Measurements from ENCODE around the gene SELE.
A peak's percentile ranks its signal among the peaks of the same experiment; 100 is the strongest.
"Not testable (repeated sequence)": the region's sequence is repeated elsewhere in the genome, so short reads cannot be mapped to it uniquely, and the experiment has no call there.

SELE gene

GRCh38 chr1:169722779-169723178 lies 11.1 kb downstream of the SELE start:
- DNase-seq = no peak

- not testable (repeated sequence) for DNase-seq
Measured at GRCh38 chr1:169715100-169715499, 18.8 kb downstream of the SELE start.

- not testable (repeated sequence) for DNase-seq
Measured at GRCh38 chr1:169713090-169713489, 20.8 kb downstream of the SELE start.

DNA sequence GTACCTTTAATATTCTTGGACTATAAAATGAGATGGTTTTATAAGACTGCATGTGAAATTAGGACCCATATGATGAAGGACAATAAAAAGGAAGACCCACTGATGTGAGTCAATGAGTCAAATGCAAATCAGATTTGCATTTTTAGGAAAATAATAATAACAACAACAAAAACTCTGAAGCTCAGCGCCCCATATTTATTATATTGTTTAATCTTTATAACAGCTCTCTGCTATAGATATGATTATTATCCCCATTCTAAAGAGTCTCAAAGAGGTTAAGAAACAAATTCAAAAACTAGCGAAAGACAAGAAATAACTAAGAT lies 21.6 kb downstream of the SELE start:
- no peak for DNase-seq

GRCh38 chr1:169711469-169712308 lies 22.2 kb downstream of the SELE start, which contains the start of gene SELL:
Gene SELL, minus strand, starts transcription at chr1:169711620. Its CDS starts 122 bp downstream, at chr1:169711498.
- DNase-seq = peak; percentile 59

GRCh38 chr1:169708647-169709046 lies 25.2 kb downstream of the SELE start:
- DNase-seq = no peak

DNA sequence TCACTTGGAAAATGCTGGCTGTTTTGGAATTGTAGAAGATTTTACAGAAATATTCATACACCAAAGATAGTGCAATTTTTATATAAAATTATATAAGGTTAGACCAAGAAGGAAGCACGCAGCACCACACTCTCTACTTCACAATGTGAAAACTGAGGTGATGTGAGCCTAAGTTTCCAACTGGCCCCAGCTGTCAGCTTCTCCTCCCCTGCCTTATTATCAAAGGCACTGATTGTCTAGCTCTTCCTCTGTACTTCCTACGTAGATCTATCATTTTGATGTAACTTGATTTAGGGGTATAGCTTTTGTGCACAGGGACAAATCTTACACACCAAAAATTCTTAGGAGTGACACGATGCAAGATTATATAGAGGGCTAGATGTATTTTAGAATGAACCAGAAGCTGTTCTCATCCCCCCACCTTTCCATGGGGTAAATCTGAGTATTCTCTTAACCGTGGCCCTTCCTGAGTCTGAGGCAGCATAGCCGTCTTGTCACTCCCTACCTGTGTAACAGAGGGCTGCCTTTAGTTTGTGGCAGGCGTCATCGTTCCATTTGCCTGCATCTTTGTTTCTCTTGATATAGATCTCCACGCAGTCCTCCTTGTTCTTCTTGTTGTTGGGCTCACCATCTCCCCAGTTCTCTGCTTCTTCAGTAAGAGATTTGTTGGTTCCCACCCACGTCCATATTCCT lies 25.8 kb downstream of the SELE start:
- DNase-seq = no peak

GRCh38 chr1:169704797-169705196 lies 29.1 kb downstream of the SELE start:
- DNase-seq = no peak

DNA sequence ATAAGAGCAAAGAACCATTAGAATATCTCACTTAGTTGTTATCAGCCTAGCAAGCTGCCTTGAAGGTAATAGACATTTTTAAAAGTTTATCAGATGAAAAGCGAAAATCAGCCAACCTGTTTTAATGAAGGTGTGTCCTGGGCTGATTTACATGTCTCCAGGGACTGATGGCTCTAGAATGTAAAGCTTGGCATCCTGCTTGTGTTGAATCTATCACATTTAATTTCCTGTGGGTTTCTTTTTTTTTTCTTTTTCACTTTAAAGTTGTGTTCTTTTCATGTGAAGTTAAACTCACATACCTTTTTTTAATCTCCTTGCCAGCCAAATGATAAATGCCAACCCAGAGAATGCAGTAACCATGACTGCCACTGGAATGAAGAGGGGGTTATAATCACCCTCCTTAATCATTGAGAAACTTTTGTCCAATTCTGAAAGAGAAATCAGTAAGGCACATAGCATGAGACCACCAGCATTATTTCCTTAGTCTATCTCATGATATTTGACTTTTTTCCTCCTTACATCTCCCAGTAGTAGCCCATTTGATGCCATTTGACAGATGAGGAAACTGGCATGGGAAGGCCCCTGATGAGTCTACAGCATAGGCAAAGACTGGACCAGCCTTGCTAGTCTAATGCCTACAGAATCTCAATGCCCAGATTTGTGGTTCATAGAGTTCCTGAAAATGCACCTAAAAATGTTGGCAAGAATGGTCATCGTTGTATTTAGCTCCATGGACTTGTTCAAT lies 32.4 kb downstream of the SELE start:
- no peak for DNase-seq

DNA sequence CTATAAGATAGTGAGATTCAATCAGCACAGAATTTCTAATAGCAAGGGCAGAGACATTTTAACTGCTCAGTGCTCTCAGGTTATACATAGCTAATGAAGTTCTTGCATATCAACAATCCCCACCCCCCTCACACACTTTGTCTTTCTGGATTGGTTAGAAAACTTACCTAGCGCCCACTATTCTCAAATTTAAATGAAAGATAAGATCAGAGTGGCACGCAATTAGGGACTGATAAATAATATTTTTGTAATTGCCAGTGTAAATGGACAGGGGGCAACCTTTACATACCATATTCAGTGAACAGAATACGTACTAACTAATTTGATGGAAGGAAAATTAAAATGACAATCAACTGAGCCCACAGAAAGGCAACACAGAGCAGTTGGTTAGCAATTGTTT lies 34.2 kb downstream of the SELE start:
- no peak for DNase-seq

- DNase-seq = no peak
Measured at GRCh38 chr1:169698976-169699375, 34.9 kb downstream of the SELE start.

DNA sequence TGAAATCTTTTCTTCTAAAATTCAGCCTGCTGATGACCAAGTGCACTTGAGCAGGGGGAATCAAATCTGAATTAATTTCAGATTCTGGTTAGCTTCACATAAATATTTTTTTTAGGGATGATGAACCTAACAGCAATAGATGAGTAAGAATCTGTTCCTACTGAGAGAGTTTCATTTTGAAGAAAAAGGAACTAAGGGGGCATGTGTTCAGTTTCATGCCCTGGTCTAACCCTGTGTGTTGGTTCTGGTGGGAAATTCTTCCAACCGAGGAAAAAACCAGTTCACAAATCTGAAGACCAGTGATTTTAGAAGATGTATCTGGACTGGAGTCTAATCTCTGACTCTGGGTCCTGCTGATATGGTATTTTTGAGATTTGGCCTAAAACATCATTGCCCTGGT lies 36.1 kb downstream of the SELE start:
- DNase-seq = no peak

DNA sequence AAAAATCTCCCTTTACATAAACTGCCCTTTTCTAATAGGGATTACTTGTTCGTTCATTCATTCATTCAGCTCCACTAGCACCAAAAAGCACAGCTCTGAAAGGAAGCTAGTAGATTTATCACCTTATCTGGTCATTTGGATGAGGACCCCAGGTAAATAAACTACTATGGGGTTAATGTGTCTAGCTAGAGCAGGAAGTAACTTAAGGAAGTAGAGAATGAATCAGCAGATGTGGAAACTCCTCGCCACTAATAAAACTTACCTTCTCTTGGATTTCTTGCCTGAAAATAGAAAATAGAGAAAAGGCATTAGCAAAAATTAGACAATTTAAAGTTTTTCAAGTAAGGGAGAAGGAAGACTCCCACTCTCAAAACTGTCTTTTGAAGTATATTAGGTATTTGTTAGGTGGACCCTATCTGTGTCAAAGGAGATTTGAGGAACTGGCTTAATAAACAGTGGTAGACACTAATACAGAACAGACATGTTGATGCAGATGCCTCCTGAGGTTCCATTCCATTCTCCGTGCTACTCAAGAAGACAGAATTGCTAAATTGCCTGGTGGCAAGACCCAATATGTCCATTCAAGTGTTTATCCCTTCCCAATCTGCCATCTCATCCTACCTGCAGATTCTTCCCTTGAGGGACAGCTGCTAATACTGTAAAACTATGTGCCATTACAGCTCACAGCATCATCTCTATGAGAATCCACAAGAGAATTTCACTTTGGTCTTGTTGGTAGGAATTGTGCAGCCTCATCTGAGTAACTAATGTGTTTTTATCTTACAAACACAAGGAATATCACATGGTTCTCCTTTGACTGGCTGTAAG lies 37.4 kb downstream of the SELE start:
- no peak for DNase-seq

GRCh38 chr1:169694304-169695075 lies 39.4 kb downstream of the SELE start:
- DNase-seq = no peak

GRCh38 chr1:169692756-169693460 lies 41.0 kb downstream of the SELE start:
- no peak for DNase-seq

DNA sequence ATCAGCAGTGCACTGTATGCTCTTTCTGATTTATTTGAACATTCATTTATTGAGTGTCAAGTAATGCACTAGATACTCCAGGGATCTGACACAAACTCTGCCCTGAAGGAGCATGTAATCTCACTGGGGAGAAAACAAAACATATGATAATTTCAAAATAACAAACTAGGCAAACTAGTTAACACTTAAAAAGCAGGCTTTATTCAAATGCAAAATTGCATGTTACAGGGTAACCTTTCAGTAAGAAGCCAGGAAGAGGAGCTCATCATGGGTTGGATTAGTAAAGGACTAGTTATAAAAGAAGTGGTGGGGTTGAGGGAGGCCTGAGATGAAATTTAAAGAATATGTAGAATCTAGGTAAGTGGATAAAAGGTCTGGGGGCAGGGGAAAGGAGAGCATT lies 43.4 kb downstream of the SELE start:
- DNase-seq = no peak

GRCh38 chr1:169689395-169689794 lies 44.5 kb downstream of the SELE start:
- DNase-seq = no peak

- DNase-seq = not testable (repeated sequence)
Measured at GRCh38 chr1:169688377-169688776, 45.5 kb downstream of the SELE start.

GRCh38 chr1:169683661-169684060 lies 50.2 kb downstream of the SELE start:
- no peak for DNase-seq

DNA sequence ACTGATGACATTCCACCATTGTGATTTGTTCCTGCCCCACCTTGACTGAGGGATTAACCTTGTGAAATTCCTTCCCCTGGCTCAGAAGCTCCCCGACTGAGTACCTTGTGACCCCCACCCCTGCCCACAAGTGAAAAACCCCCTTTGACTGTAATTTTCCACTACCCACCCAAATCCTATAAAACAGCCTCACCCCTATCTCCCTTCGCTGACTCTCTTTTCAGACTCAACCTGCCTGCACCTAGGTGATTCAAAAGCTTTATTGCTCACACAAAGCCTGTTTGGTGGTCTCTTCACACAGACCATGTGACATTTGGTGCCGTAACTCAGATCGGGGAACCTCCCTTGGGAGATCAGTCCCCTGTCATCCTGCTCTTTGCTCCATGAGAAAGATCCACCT lies 50.7 kb downstream of the SELE start:
- DNase-seq = not testable (repeated sequence)

DNA sequence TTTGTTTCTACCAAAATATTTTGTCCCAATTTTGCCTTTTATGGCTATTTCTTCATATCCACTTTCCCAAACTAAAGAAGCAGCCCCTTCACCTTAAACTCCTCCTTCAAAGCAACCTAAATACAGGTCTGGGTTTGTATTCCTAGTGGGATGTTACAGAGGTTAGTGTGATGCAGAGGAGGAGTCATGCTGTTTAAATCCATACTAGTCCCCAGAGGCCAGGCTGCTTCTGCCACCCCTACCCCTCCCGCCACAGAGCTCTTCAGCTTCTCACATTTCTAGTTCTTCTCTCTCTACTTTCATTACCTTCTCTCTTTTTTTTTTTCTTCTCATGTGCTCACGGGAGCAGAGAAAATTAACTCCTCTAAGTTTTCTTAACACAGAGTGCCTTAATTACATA lies 51.8 kb downstream of the SELE start:
- DNase-seq = no peak
